Activated T-helper 1 cell treated with anti-CD3 and anti-CD28 coated beads, Interleukin-12 subunit alpha, Interleukin-12 subunit beta, Interleukin-2, Interleukin-4 antibody, amounts not matched to agents 30 ng/mL and 10 ng/mL and 1 ng/mL, durations not matched to agents 14 hours and 24 hours and 36 hours (primary cell): ENCODE measurements around the gene SLC12A4. TPM values are rescaled to one million over a fixed set of nuclear protein-coding genes. Genes with fewer than 3 reads are reported as not detected.
A peak's percentile ranks its signal among the peaks of the same experiment; 100 is the strongest.
"Not testable (repeated sequence)": the region's sequence is repeated elsewhere in the genome, so short reads cannot be mapped to it uniquely, and the experiment has no call there.

ENCODE experiments used
- DNase-seq: peaks from one replicate; pipeline ENCODE4 v3.0.0; 2021; ENCODE audit warnings: low spot score
- H3K27ac Mint-ChIP-seq: one replicate; pipeline ENCODE4 v1.8.0; 2021; ENCODE audit warnings: mild to moderate bottlenecking, mixed read lengths
- H3K27me3 Mint-ChIP-seq: one replicate; pipeline ENCODE4 v1.8.0; 2022; ENCODE audit warnings: mild to moderate bottlenecking, moderate library complexity, mixed read lengths; ENCODE audit not compliant: insufficient read depth
- H3K36me3 Mint-ChIP-seq: one replicate; pipeline ENCODE4 v1.8.0; 2021; ENCODE audit warnings: low read depth, mixed read lengths
- H3K4me1 Mint-ChIP-seq: one replicate; pipeline ENCODE4 v1.8.0; 2021; ENCODE audit warnings: low read depth, mixed read lengths
- H3K4me3 Mint-ChIP-seq: one replicate; pipeline ENCODE4 v1.8.0; 2021; ENCODE audit warnings: mild to moderate bottlenecking, moderate library complexity, mixed read lengths
- H3K9me3 Mint-ChIP-seq: one replicate; pipeline ENCODE4 v1.8.0; 2021; ENCODE audit warnings: mixed read lengths
- intact Hi-C: fragments of 100-400 bp; cut with micrococcal nuclease; formaldehyde crosslinking; loops from one replicate; pipeline ENCODE4 v1.15.1; 2024
- total RNA-seq: library from RNA; stranded (reverse); gene quantifications from 2 replicates; pipeline ENCODE4 v1.2.3, GENCODE V29; 2022

The SLC12A4 gene
- total RNA-seq, 1 donor from 2014 or later, result 43.1 TPM

- no peaks in the 10 kb centered on the region for H3K9me3 Mint-ChIP-seq
- intact Hi-C loops, result no loop called here
- H3K36me3 Mint-ChIP-seq, result peaks cover 2% of the 10 kb centered on the region
- H3K4me3 Mint-ChIP-seq, result no peak overlapping the region
- H3K27ac Mint-ChIP-seq, result no peak overlapping the region
- H3K27me3 Mint-ChIP-seq, result no peaks in the 10 kb centered on the region
- no peak for DNase-seq
- peaks cover 43% of the 10 kb centered on the region for H3K4me1 Mint-ChIP-seq
These were observed 28.2 kb upstream of the SLC12A4 start for GRCh38 chr16:67996666-67997065.

DNA sequence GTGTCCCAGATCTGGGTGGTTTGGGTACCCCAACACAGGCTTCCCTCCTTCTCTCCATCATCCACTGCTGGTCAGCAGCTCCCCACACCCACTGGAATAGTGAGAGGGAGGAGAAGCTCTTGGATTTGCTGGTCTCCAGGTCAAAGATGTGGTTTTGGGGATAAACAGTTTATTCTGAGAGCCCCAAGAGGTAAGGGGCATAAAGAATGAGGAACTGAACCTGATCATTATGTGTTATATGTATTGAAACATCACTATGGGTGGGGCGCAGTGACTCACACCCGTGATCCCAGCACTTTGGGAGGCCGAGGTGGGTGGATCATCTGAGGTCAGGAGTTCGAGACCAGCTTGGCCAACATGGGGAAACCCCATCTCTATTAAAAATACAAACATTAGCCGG lies 27.0 kb upstream of the SLC12A4 start:
- peaks cover 2% of the 10 kb centered on the region for H3K36me3 Mint-ChIP-seq
- H3K27me3 Mint-ChIP-seq, result no peaks in the 10 kb centered on the region
- peaks cover 40% of the 10 kb centered on the region for H3K4me1 Mint-ChIP-seq
- H3K4me3 Mint-ChIP-seq, result peak overlapping the region; percentile 37
- no peak for DNase-seq
- peak overlapping the region; percentile 77 for H3K27ac Mint-ChIP-seq
- intact Hi-C loops, result no loop called here
- H3K9me3 Mint-ChIP-seq, result no peaks in the 10 kb centered on the region

- DNase-seq, H3K27me3 Mint-ChIP-seq, H3K9me3 Mint-ChIP-seq, H3K36me3 Mint-ChIP-seq, intact Hi-C loops: not testable (repeated sequence)
- Mint-ChIP-seq H3K4me3 (peak overlapping the region; percentile 76), H3K27ac (peak overlapping the region; percentile 95), H3K4me1 (peaks cover 26% of the 10 kb centered on the region)
These were observed 25.6 kb upstream of the SLC12A4 start for GRCh38 chr16:67994040-67994408.

GRCh38 chr16:67993207-67994039 lies 25.0 kb upstream of the SLC12A4 start:
- H3K9me3 Mint-ChIP-seq, result no peaks in the 10 kb centered on the region
- intact Hi-C loops, result loop anchor here (1.0 kb wide), 6 partner anchors 9 to 236 kb away; partner anchors contain the start of genes DDX28, DUS2 and SLC12A4
- H3K4me1 Mint-ChIP-seq, result peaks cover 22% of the 10 kb centered on the region
- peak; percentile 81 for DNase-seq
- H3K4me3 Mint-ChIP-seq, result peak overlapping the region; percentile 76
- no peaks in the 10 kb centered on the region for H3K36me3 Mint-ChIP-seq
- no peaks in the 10 kb centered on the region for H3K27me3 Mint-ChIP-seq
- peak overlapping the region; percentile 95 for H3K27ac Mint-ChIP-seq

DNA sequence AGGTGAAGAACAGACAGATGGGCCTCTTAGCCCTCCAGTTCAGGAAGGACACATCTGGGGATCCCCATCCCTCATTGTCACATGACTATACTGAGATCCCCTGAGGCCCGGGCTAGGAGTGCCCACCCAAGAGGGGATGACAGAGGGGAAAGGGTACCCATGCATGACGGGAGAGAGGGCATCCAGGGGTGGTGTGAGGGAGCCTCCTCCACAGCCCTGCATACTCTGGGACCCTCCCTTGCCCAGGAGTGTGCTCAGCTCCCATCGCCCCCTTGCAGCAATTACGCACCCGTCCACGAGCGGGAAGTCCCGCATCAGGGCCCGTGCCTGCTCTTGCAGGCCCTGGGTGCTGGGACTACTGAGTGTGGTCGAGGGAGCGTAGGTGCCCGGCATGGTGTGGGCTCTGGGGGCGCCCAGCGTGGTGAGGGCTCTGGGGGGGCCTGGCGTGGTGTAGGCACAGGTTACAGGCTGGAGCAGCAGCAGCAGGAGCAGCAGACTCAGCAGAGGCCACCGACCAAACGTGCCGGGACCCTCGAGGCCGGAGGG lies 24.3 kb upstream of the SLC12A4 start:
- intact Hi-C loops, result loop anchor here (1.0 kb wide), 6 partner anchors 8 to 237 kb away; partner anchors contain the start of genes DDX28, DUS2 and SLC12A4
- Mint-ChIP-seq H3K36me3 (no peaks in the 10 kb centered on the region), H3K27ac (peak overlapping the region; percentile 48), H3K4me3 (no peak overlapping the region), H3K27me3 (no peaks in the 10 kb centered on the region), H3K9me3 (no peaks in the 10 kb centered on the region), H3K4me1 (peaks cover 22% of the 10 kb centered on the region)
- DNase-seq, result no peak

GRCh38 chr16:67990018-67990386 lies 21.6 kb upstream of the SLC12A4 start:
- Mint-ChIP-seq H3K4me1 (peaks cover 14% of the 10 kb centered on the region), H3K9me3 (no peaks in the 10 kb centered on the region)
- intact Hi-C loops, result no loop called here

DNA sequence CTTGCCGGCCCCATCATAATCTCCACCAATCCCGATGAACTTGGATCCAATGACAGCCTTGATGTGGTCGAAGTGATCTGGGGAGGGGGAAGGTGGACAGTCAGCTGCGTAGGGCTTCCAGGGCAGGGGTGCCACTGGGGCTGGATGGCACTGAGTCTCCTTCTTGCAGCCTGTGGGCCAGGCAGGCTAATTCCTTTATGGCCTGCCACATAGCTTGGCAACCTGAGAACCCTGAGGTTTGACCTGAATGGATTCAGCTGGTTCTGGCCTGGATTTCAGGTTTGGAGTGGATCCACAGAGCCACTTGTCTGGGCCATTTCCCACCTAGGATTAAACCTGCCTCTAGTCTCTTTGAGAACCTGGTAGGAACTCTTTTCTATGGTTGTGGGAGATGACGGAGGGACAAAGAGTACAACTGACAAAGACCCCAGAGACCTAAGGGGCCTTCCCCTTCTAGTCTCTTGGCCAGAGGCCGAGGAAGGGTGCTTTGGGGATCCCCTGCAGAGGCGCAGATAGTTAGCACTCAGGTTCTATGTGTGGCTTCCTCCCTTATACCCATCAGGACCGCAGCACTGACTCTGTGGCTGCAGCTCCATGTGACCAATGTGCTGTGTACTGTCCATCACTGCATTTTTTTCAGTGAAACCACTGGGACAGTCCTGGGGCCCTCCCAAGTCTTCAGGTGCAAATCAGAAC lies 21.0 kb upstream of the SLC12A4 start:
- H3K27me3 Mint-ChIP-seq, result no peaks in the 10 kb centered on the region
- H3K36me3 Mint-ChIP-seq, result no peaks in the 10 kb centered on the region
- H3K9me3 Mint-ChIP-seq, result no peaks in the 10 kb centered on the region
- DNase-seq, result no peak
- intact Hi-C loops, result no loop called here
- H3K27ac Mint-ChIP-seq, result no peak overlapping the region
- no peak overlapping the region for H3K4me3 Mint-ChIP-seq
- H3K4me1 Mint-ChIP-seq, result peaks cover 15% of the 10 kb centered on the region

More at GRCh38 chr16:67990018-67990386, 21.6 kb upstream of the SLC12A4 start:
- Mint-ChIP-seq H3K36me3 (no peaks in the 10 kb centered on the region), H3K27me3 (no peaks in the 10 kb centered on the region), H3K27ac (no peak overlapping the region), H3K4me3 (no peak overlapping the region)
- no peak for DNase-seq

DNA sequence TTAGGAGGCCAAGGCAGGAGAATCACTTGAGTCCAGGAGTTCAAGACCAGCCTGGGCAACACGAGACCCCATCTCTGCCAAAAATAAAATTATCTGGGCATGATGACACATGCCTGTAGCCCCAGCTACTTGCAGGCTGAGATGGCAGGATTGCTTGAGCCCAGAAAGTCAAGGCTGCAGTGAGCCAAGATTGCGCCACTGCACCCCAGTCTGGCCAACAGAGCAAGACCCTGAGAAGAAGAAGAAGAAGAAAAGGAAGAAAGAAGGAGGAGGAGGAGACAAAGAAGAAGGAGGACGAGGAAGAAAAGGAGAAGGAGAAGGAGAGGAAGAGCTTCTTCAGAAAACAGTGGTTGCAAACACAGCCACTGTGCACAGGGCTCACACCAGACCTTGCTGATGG lies 20.2 kb upstream of the SLC12A4 start:
- Mint-ChIP-seq H3K9me3 (no peaks in the 10 kb centered on the region), H3K4me3 (no peak overlapping the region), H3K27ac (no peak overlapping the region), H3K4me1 (peaks cover 12% of the 10 kb centered on the region), H3K36me3 (no peaks in the 10 kb centered on the region), H3K27me3 (no peaks in the 10 kb centered on the region)
- intact Hi-C loops, result no loop called here
- DNase-seq, result no peak

DNA sequence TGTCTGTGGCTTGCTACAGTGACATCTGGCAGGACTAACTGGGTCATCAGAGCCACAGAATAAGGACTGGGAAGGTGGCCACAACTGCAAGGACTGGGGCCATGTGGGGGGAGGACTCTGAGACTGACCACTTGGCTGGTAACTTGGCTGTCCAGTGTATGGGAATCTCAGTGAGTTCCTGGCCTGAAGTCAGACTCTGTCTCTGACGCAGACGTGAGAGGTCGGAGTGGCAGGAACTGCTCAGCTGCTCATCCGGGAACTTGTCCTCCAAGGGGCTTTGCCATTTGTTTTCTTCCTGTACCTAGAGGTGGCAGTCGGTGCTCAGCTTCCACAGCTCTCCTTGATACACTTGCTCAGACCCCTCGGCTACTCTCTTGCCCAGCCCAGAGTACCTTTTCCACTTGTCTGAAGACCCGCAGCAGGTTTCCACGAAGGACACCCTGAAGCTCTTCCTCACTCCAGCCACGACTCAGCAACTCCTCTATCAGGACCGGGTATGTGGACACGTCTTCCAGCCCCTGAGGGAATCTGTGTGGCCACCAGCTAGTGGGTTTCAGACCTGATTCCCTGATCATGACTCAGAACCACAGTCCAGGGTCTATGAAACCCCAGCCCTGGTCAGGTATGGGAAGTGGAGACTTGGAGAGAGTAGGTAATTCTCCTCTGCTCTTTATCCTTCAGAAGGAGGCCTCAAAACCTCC lies 19.2 kb upstream of the SLC12A4 start:
- Mint-ChIP-seq H3K9me3 (no peaks in the 10 kb centered on the region), H3K4me3 (no peak overlapping the region), H3K27me3 (no peaks in the 10 kb centered on the region), H3K27ac (peak overlapping the region; percentile 32), H3K4me1 (peaks cover 17% of the 10 kb centered on the region), H3K36me3 (no peaks in the 10 kb centered on the region)
- intact Hi-C loops, result no loop called here
- DNase-seq, result no peak

DNA sequence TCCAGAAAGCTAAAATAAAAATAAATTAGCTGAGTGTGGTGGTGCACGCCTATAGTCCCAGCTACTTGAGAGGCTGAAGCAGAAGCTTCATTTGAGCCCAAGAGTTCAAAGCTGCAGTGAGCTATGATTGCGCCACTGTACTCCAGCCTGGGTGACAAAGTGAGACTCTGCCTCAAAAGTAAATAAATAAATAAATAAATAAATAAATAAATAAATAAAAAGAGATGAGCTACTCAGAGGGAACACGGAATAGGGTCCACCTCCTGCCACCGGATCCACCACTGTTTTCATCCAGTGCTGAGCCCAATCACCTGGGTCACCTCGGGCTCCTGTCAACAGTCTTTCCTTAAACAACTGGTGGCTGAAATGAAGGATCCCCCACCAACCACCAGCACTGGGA lies 18.5 kb upstream of the SLC12A4 start:
- no peak overlapping the region for H3K4me3 Mint-ChIP-seq
- no peaks in the 10 kb centered on the region for H3K9me3 Mint-ChIP-seq
- H3K27ac Mint-ChIP-seq, result no peak overlapping the region
- no peak for DNase-seq
- peaks cover 17% of the 10 kb centered on the region for H3K4me1 Mint-ChIP-seq
- H3K27me3 Mint-ChIP-seq, result no peaks in the 10 kb centered on the region
- H3K36me3 Mint-ChIP-seq, result no peaks in the 10 kb centered on the region
- intact Hi-C loops, result no loop called here

GRCh38 chr16:67982011-67982696 lies 13.7 kb upstream of the SLC12A4 start:
- no peak for DNase-seq
- H3K36me3 Mint-ChIP-seq, result no peaks in the 10 kb centered on the region
- intact Hi-C loops, result no loop called here
- H3K27ac Mint-ChIP-seq, result no peak overlapping the region
- H3K27me3 Mint-ChIP-seq, result no peaks in the 10 kb centered on the region
- no peaks in the 10 kb centered on the region for H3K9me3 Mint-ChIP-seq
- H3K4me1 Mint-ChIP-seq, result peaks cover 17% of the 10 kb centered on the region
- no peak overlapping the region for H3K4me3 Mint-ChIP-seq

GRCh38 chr16:67979955-67980678 lies 11.7 kb upstream of the SLC12A4 start, which contains the start of gene DPEP3:
Gene DPEP3 (minus strand): TSS chr16:67980499. CDS start chr16:67980380, 119 bp downstream.
- no peak for DNase-seq
- H3K4me1 Mint-ChIP-seq, result peaks cover 17% of the 10 kb centered on the region
- no peaks in the 10 kb centered on the region for H3K9me3 Mint-ChIP-seq
- intact Hi-C loops, result no loop called here
- no peak within 1 kb of the TSS for H3K27ac Mint-ChIP-seq
- H3K4me3 Mint-ChIP-seq, result no peak within 1 kb of the TSS
- H3K27me3 Mint-ChIP-seq, result no peaks in the 10 kb centered on the region
- H3K36me3 Mint-ChIP-seq, result no peaks in the 10 kb centered on the region
